Stimulated activated naive B cell treated with anti-CD40 and anti-IgM and Interleukin-4, amounts not matched to agents 10 μg/mL and 1 μg/mL and 100 μg/mL, for 72 hours (primary cell): Measurements from ENCODE around the gene SERGEF.

Source experiments
- ATAC-seq, 2 donors: fragments of 150-1000 bp; cut with Tn5 transposase; replicated peaks; 2 replicates each; pipeline ENCODE4 v1.10.0; 2021; ENCODE audit warnings: moderate library complexity in 1 of 2
- DNase-seq: peaks from one replicate; pipeline ENCODE4 v3.0.0; 2021
- H3K27ac Mint-ChIP-seq: one replicate; pipeline ENCODE4 v1.8.0; 2022; ENCODE audit warnings: mild to moderate bottlenecking, mixed read lengths
- H3K27me3 Mint-ChIP-seq, 2 donors: one replicate each; pipeline ENCODE4 v1.8.0; 2022; ENCODE audit warnings: mixed read lengths in 2 of 2
- H3K36me3 Mint-ChIP-seq, 2 donors: one replicate each; pipeline ENCODE4 v1.8.0; 2022; ENCODE audit warnings: mixed read lengths in 2 of 2, mild to moderate bottlenecking in 1 of 2
- H3K4me1 Mint-ChIP-seq, 2 donors: one replicate each; pipeline ENCODE4 v1.8.0; 2022; ENCODE audit warnings: mixed read lengths in 2 of 2, mild to moderate bottlenecking in 1 of 2
- H3K4me3 Mint-ChIP-seq, 2 donors: one replicate each; pipeline ENCODE4 v1.8.0; 2022; ENCODE audit warnings: mild to moderate bottlenecking in 2 of 2, mixed read lengths in 2 of 2, moderate library complexity in 1 of 2
- H3K9me3 Mint-ChIP-seq, 2 donors: one replicate each; pipeline ENCODE4 v1.8.0; 2022; ENCODE audit warnings: mixed read lengths in 2 of 2, mild to moderate bottlenecking in 1 of 2

The SERGEF gene

GRCh38 chr11:17805873-17806272 is 207.0 kb downstream of the SERGEF start:
- H3K4me3 Mint-ChIP-seq: no peak overlapping the region
- DNase-seq (no peak), ATAC-seq (no peak)
- peaks cover 0 to 2% of the 10 kb centered on the region in 2 donors for H3K9me3 Mint-ChIP-seq
- H3K4me1 Mint-ChIP-seq: no peaks in the 10 kb centered on the region
- H3K27me3 Mint-ChIP-seq: no peaks in the 10 kb centered on the region
- no peak overlapping the region for H3K27ac Mint-ChIP-seq
- peaks cover 11 to 14% of the 10 kb centered on the region in 2 donors for H3K36me3 Mint-ChIP-seq

GRCh38 chr11:17805043-17805442 is 207.8 kb downstream of the SERGEF start:
- no peaks in the 10 kb centered on the region for H3K27me3 Mint-ChIP-seq
- no peak overlapping the region for H3K27ac Mint-ChIP-seq
- H3K4me1 Mint-ChIP-seq: no peaks in the 10 kb centered on the region
- H3K4me3 Mint-ChIP-seq: no peak overlapping the region
- peaks cover 0 to 4% of the 10 kb centered on the region in 2 donors for H3K9me3 Mint-ChIP-seq
- DNase-seq (no peak), ATAC-seq (no peak)
- H3K36me3 Mint-ChIP-seq: peaks cover 14 to 19% of the 10 kb centered on the region in 2 donors

- Mint-ChIP-seq H3K4me3 (no peak overlapping the region), H3K27ac (no peak overlapping the region), H3K36me3 (peaks cover 20 to 25% of the 10 kb centered on the region in 2 donors), H3K9me3 (peaks cover 0 to 2% of the 10 kb centered on the region in 2 donors), H3K4me1 (no peaks in the 10 kb centered on the region), H3K27me3 (no peaks in the 10 kb centered on the region)
- no peak for DNase-seq
- ATAC-seq: no peak
Observed at GRCh38 chr11:17803754-17804334, 209.0 kb downstream of the SERGEF start.

GRCh38 chr11:17802491-17802890 is 210.4 kb downstream of the SERGEF start:
- H3K36me3 Mint-ChIP-seq: peaks cover 15 to 24% of the 10 kb centered on the region in 2 donors
- H3K4me1 Mint-ChIP-seq: no peaks in the 10 kb centered on the region
- no peak overlapping the region for H3K27ac Mint-ChIP-seq
- ATAC-seq: no peak
- no peak overlapping the region for H3K4me3 Mint-ChIP-seq
- peaks cover 0 to 2% of the 10 kb centered on the region in 2 donors for H3K9me3 Mint-ChIP-seq
- no peak for DNase-seq
- no peaks in the 10 kb centered on the region for H3K27me3 Mint-ChIP-seq

- DNase-seq (no peak), ATAC-seq (no peak)
- Mint-ChIP-seq H3K36me3 (peaks cover 18 to 24% of the 10 kb centered on the region in 2 donors), H3K4me3 (no peak overlapping the region), H3K9me3 (peaks cover 0 to 2% of the 10 kb centered on the region in 2 donors), H3K4me1 (no peaks in the 10 kb centered on the region), H3K27me3 (no peaks in the 10 kb centered on the region), H3K27ac (no peak overlapping the region)
Observed at GRCh38 chr11:17801166-17801565, 211.7 kb downstream of the SERGEF start.

GRCh38 chr11:17799147-17799546 is 213.7 kb downstream of the SERGEF start:
- Mint-ChIP-seq H3K4me1 (no peaks in the 10 kb centered on the region), H3K4me3 (no peak overlapping the region), H3K27ac (no peak overlapping the region), H3K9me3 (peaks cover 0 to 2% of the 10 kb centered on the region in 2 donors), H3K27me3 (no peaks in the 10 kb centered on the region), H3K36me3 (peaks cover 18 to 26% of the 10 kb centered on the region in 2 donors)
- ATAC-seq: no peak
- no peak for DNase-seq

- peaks cover 18 to 26% of the 10 kb centered on the region in 2 donors for H3K36me3 Mint-ChIP-seq
- peaks cover 0 to 2% of the 10 kb centered on the region in 2 donors for H3K9me3 Mint-ChIP-seq
- no peak for ATAC-seq
- H3K27me3 Mint-ChIP-seq: no peaks in the 10 kb centered on the region
- no peak for DNase-seq
- H3K4me3 Mint-ChIP-seq: no peak overlapping the region
- H3K27ac Mint-ChIP-seq: no peak overlapping the region
- H3K4me1 Mint-ChIP-seq: no peaks in the 10 kb centered on the region
Observed at GRCh38 chr11:17798716-17799115, 214.1 kb downstream of the SERGEF start.

GRCh38 chr11:17798253-17798652 is 214.6 kb downstream of the SERGEF start:
- H3K9me3 Mint-ChIP-seq: peaks cover 0 to 2% of the 10 kb centered on the region in 2 donors
- DNase-seq: no peak

GRCh38 chr11:17796154-17796553 is 216.7 kb downstream of the SERGEF start:
- H3K9me3 Mint-ChIP-seq: peaks cover 0 to 2% of the 10 kb centered on the region in 2 donors
- DNase-seq: no peak
- H3K4me3 Mint-ChIP-seq: no peak overlapping the region
- H3K4me1 Mint-ChIP-seq: no peaks in the 10 kb centered on the region
- ATAC-seq: no peak
- H3K27ac Mint-ChIP-seq: no peak overlapping the region
- no peaks in the 10 kb centered on the region for H3K27me3 Mint-ChIP-seq
- peaks cover 18 to 25% of the 10 kb centered on the region in 2 donors for H3K36me3 Mint-ChIP-seq

More at GRCh38 chr11:17798253-17798652, 214.6 kb downstream of the SERGEF start:
- H3K4me1 Mint-ChIP-seq: no peaks in the 10 kb centered on the region
- no peaks in the 10 kb centered on the region for H3K27me3 Mint-ChIP-seq
- H3K4me3 Mint-ChIP-seq: no peak overlapping the region
- ATAC-seq: no peak
- H3K27ac Mint-ChIP-seq: no peak overlapping the region
- H3K36me3 Mint-ChIP-seq: peaks cover 18 to 26% of the 10 kb centered on the region in 2 donors

GRCh38 chr11:17794981-17795380 is 217.9 kb downstream of the SERGEF start:
- no peaks in the 10 kb centered on the region for H3K4me1 Mint-ChIP-seq
- peaks cover 13 to 20% of the 10 kb centered on the region in 2 donors for H3K36me3 Mint-ChIP-seq
- ATAC-seq: no peak
- no peak overlapping the region for H3K4me3 Mint-ChIP-seq
- H3K27me3 Mint-ChIP-seq: no peaks in the 10 kb centered on the region
- DNase-seq: no peak
- H3K9me3 Mint-ChIP-seq: no peaks in the 10 kb centered on the region
- no peak overlapping the region for H3K27ac Mint-ChIP-seq

GRCh38 chr11:17793642-17794170 is 219.1 kb downstream of the SERGEF start:
- H3K4me3 Mint-ChIP-seq: no peak overlapping the region
- no peaks in the 10 kb centered on the region for H3K9me3 Mint-ChIP-seq

GRCh38 chr11:17792161-17792560 is 220.7 kb downstream of the SERGEF start:
- Mint-ChIP-seq H3K4me3 (no peak overlapping the region), H3K4me1 (no peaks in the 10 kb centered on the region), H3K27ac (no peak overlapping the region), H3K27me3 (no peaks in the 10 kb centered on the region), H3K9me3 (no peaks in the 10 kb centered on the region), H3K36me3 (peaks cover 5 to 25% of the 10 kb centered on the region in 2 donors)
- DNase-seq (no peak), ATAC-seq (no peak)

More at GRCh38 chr11:17793642-17794170, 219.1 kb downstream of the SERGEF start:
- DNase-seq (no peak), ATAC-seq (no peak)
- Mint-ChIP-seq H3K36me3 (peaks cover 5 to 17% of the 10 kb centered on the region in 2 donors), H3K27ac (no peak overlapping the region), H3K27me3 (no peaks in the 10 kb centered on the region), H3K4me1 (no peaks in the 10 kb centered on the region)

- H3K27me3 Mint-ChIP-seq: no peaks in the 10 kb centered on the region
- H3K36me3 Mint-ChIP-seq: peaks cover 4 to 25% of the 10 kb centered on the region in 2 donors
- H3K4me1 Mint-ChIP-seq: no peaks in the 10 kb centered on the region
- H3K9me3 Mint-ChIP-seq: no peaks in the 10 kb centered on the region
- ATAC-seq: no peak
- DNase-seq: no peak
- H3K4me3 Mint-ChIP-seq: no peak overlapping the region
- H3K27ac Mint-ChIP-seq: no peak overlapping the region
Observed at GRCh38 chr11:17791144-17791543, 221.7 kb downstream of the SERGEF start.

- Mint-ChIP-seq H3K4me1 (no peaks in the 10 kb centered on the region), H3K27me3 (no peaks in the 10 kb centered on the region), H3K4me3 (no peak overlapping the region), H3K36me3 (peaks cover 8 to 30% of the 10 kb centered on the region in 2 donors), H3K9me3 (no peaks in the 10 kb centered on the region), H3K27ac (no peak overlapping the region)
- ATAC-seq (no peak), DNase-seq (no peak)
Observed at GRCh38 chr11:17790453-17790852, 222.4 kb downstream of the SERGEF start.

- DNase-seq (no peak), ATAC-seq (no peak)
- H3K27me3 Mint-ChIP-seq: no peaks in the 10 kb centered on the region
- peaks cover 9 to 31% of the 10 kb centered on the region in 2 donors for H3K36me3 Mint-ChIP-seq
- no peaks in the 10 kb centered on the region for H3K9me3 Mint-ChIP-seq
- no peak overlapping the region for H3K4me3 Mint-ChIP-seq
- H3K27ac Mint-ChIP-seq: no peak overlapping the region
- H3K4me1 Mint-ChIP-seq: no peaks in the 10 kb centered on the region
Observed at GRCh38 chr11:17788084-17788483, 224.8 kb downstream of the SERGEF start.
